GM12892 (cell line): ENCODE measurements around the gene NUTF2.

ENCODE experiments used
- DNase-seq: peaks from one replicate; pipeline ENCODE4 v3.0.0; 2011; ENCODE audit not compliant: insufficient read length
- FAIRE-seq: peaks from 2 replicates; lab custom pipeline; 2011; peaks lifted over from hg19 to GRCh38; lab: Jason Lieb, UNC
- POLR2A ChIP-seq: IDR thresholded peaks from 2 replicates; pipeline ENCODE4 v1.6.1; 2011; ENCODE audit warnings: low read depth, low read length, control low read depth
- POLR2AphosphoS5 ChIP-seq: IDR thresholded peaks from 2 replicates; pipeline ENCODE4 v1.6.1; 2011; ENCODE audit warnings: low read depth, low read length, control low read depth
- TAF1 ChIP-seq: IDR thresholded peaks from 2 replicates; pipeline ENCODE4 v1.6.1; 2011; ENCODE audit warnings: low read depth, mild to moderate bottlenecking, control low read depth, low read length, borderline replicate concordance

The NUTF2 gene

GRCh38 chr16:67871256-67871655 lies 24.5 kb downstream of the NUTF2 start:
- FAIRE-seq: no peak
- no peak for DNase-seq
- no peak for TF ChIP-seq TAF1
- no peak for TF ChIP-seq POLR2A
- TF ChIP-seq POLR2AphosphoS5: no peak

GRCh38 chr16:67872131-67872630 lies 25.4 kb downstream of the NUTF2 start:
- TF ChIP-seq TAF1 (no peak), POLR2A (no peak), POLR2AphosphoS5 (no peak)
- DNase-seq: no peak
- FAIRE-seq: peak; percentile 40

- peak; percentile 97 for DNase-seq
- FAIRE-seq: peak; percentile 89
- TF ChIP-seq POLR2AphosphoS5 (peak; percentile 65), POLR2A (peak; percentile 74), TAF1 (peak; percentile 49; the same call in 1 of the 2 replicates)
Measured at GRCh38 chr16:67872631-67873434, 26.1 kb downstream of the NUTF2 start, which contains the start of gene EDC4. EDC4 (plus strand) TSS chr16:67873052; CDS start chr16:67873262, 210 bp downstream.

- TF ChIP-seq POLR2AphosphoS5 (no peak), POLR2A (no peak), TAF1 (no peak)
- no peak for FAIRE-seq
- DNase-seq: no peak
Measured at GRCh38 chr16:67873435-67874370, 27.0 kb downstream of the NUTF2 start.

- DNase-seq (no peak), FAIRE-seq (no peak)
- TF ChIP-seq TAF1: no peak
- TF ChIP-seq POLR2A: no peak
- no peak for TF ChIP-seq POLR2AphosphoS5
Measured at GRCh38 chr16:67874372-67874771, 27.6 kb downstream of the NUTF2 start.

GRCh38 chr16:67877064-67877463 lies 30.3 kb downstream of the NUTF2 start:
- DNase-seq: no peak
- no peak for FAIRE-seq
- no peak for TF ChIP-seq POLR2AphosphoS5
- no peak for TF ChIP-seq TAF1
- no peak for TF ChIP-seq POLR2A

GRCh38 chr16:67878232-67878631 lies 31.5 kb downstream of the NUTF2 start:
- DNase-seq: no peak
- FAIRE-seq: no peak
- no peak for TF ChIP-seq POLR2AphosphoS5
- no peak for TF ChIP-seq POLR2A
- no peak for TF ChIP-seq TAF1

- FAIRE-seq (no peak), DNase-seq (no peak)
- no peak for TF ChIP-seq POLR2AphosphoS5
- no peak for TF ChIP-seq TAF1
- no peak for TF ChIP-seq POLR2A
Measured at GRCh38 chr16:67878846-67879245, 32.1 kb downstream of the NUTF2 start.

- DNase-seq: no peak
- TF ChIP-seq TAF1: no peak
- TF ChIP-seq POLR2AphosphoS5: no peak
- TF ChIP-seq POLR2A: no peak
- no peak for FAIRE-seq
Measured at GRCh38 chr16:67879462-67879861, 32.7 kb downstream of the NUTF2 start.

GRCh38 chr16:67879936-67880335 lies 33.2 kb downstream of the NUTF2 start:
- DNase-seq: no peak
- no peak for FAIRE-seq
- TF ChIP-seq POLR2AphosphoS5 (no peak), POLR2A (no peak), TAF1 (no peak)

- no peak for DNase-seq
- TF ChIP-seq POLR2AphosphoS5 (no peak), TAF1 (no peak), POLR2A (no peak)
- no peak for FAIRE-seq
Measured at GRCh38 chr16:67880584-67880983, 33.9 kb downstream of the NUTF2 start.
